Measurements from ENCODE around the gene KDM5B. TPM values are rescaled to one million over a fixed set of nuclear protein-coding genes. Genes with fewer than 3 reads are reported as not detected.

KDM5B gene
- total RNA-seq, 1 experiment from 2014 or later: not detected

GRCh38 chr1:202697038-202697437, 111.2 kb downstream of the KDM5B start:
- DNase-seq: no peak
- Histone ChIP-seq H2AFZ (ENCODE audit: low read length) (no peak overlapping the region), H3K4me1 (ENCODE audit: low read length) (no peaks in the 10 kb centered on the region), H3K4me2 (ENCODE audit: low read depth, low read length, poor library complexity, severe bottlenecking) (no peak overlapping the region), H3K27me3 (ENCODE audit: low read length) (no peaks in the 10 kb centered on the region), H3K36me3 (ENCODE audit: insufficient read depth, low read length) (no peaks in the 10 kb centered on the region), H3K9me3 (ENCODE audit: low read length) (no peaks in the 10 kb centered on the region), H3K9ac (ENCODE audit: low read length) (no peak overlapping the region), H4K20me1 (ENCODE audit: insufficient read depth, low read depth, low read length) (0 out of 2 replicates have a peak, but pooled peaks cover 6% of the 10 kb centered on the region), H3K4me3 (ENCODE audit: low read length) (no peak overlapping the region), H3K27ac (ENCODE audit: low read length) (no peak overlapping the region), H3K9me2 (replicated peaks; ENCODE audit: insufficient read depth, low read length) (no peaks in the 10 kb centered on the region), H3K79me2 (ENCODE audit: low read length) (no peaks in the 10 kb centered on the region)

GRCh38 chr1:202694314-202694713, 113.9 kb downstream of the KDM5B start:
- no peaks in the 10 kb centered on the region for H3K27me3 ChIP-seq (ENCODE audit: low read length)

GRCh38 chr1:202692959-202693555, 115.2 kb downstream of the KDM5B start:
- Histone ChIP-seq H3K27ac (ENCODE audit: low read length) (no peak overlapping the region), H3K4me2 (ENCODE audit: low read depth, low read length, poor library complexity, severe bottlenecking) (no peak overlapping the region), H3K9me3 (ENCODE audit: low read length) (no peaks in the 10 kb centered on the region), H3K79me2 (ENCODE audit: low read length) (no peaks in the 10 kb centered on the region), H4K20me1 (ENCODE audit: insufficient read depth, low read depth, low read length) (0 out of 2 replicates have a peak, but pooled peaks cover 6% of the 10 kb centered on the region), H3K9ac (ENCODE audit: low read length) (no peak overlapping the region), H2AFZ (ENCODE audit: low read length) (no peak overlapping the region), H3K36me3 (ENCODE audit: insufficient read depth, low read length) (no peaks in the 10 kb centered on the region), H3K4me3 (ENCODE audit: low read length) (no peak overlapping the region), H3K9me2 (replicated peaks; ENCODE audit: insufficient read depth, low read length) (no peaks in the 10 kb centered on the region), H3K4me1 (ENCODE audit: low read length) (no peaks in the 10 kb centered on the region), H3K27me3 (ENCODE audit: low read length) (no peaks in the 10 kb centered on the region)
- DNase-seq: peak; percentile 88

More at GRCh38 chr1:202694314-202694713, 113.9 kb downstream of the KDM5B start:
- Histone ChIP-seq H3K4me3 (ENCODE audit: low read length) (no peak overlapping the region), H4K20me1 (ENCODE audit: insufficient read depth, low read depth, low read length) (0 out of 2 replicates have a peak, but pooled peaks cover 6% of the 10 kb centered on the region), H3K36me3 (ENCODE audit: insufficient read depth, low read length) (no peaks in the 10 kb centered on the region), H3K4me1 (ENCODE audit: low read length) (no peaks in the 10 kb centered on the region), H2AFZ (ENCODE audit: low read length) (no peak overlapping the region), H3K9me3 (ENCODE audit: low read length) (no peaks in the 10 kb centered on the region), H3K9me2 (replicated peaks; ENCODE audit: insufficient read depth, low read length) (no peaks in the 10 kb centered on the region), H3K9ac (ENCODE audit: low read length) (no peak overlapping the region), H3K4me2 (ENCODE audit: low read depth, low read length, poor library complexity, severe bottlenecking) (no peak overlapping the region), H3K27ac (ENCODE audit: low read length) (no peak overlapping the region), H3K79me2 (ENCODE audit: low read length) (no peaks in the 10 kb centered on the region)
- no peak for DNase-seq

- no peak overlapping the region for H3K9ac ChIP-seq (ENCODE audit: low read length)
- H3K79me2 ChIP-seq (ENCODE audit: low read length): no peaks in the 10 kb centered on the region
- H3K9me3 ChIP-seq (ENCODE audit: low read length): no peaks in the 10 kb centered on the region
- no peaks in the 10 kb centered on the region for H3K27me3 ChIP-seq (ENCODE audit: low read length)
- H2AFZ ChIP-seq (ENCODE audit: low read length): no peak overlapping the region
- H3K4me3 ChIP-seq (ENCODE audit: low read length): no peak overlapping the region
- H4K20me1 ChIP-seq (ENCODE audit: insufficient read depth, low read depth, low read length): 0 out of 2 replicates have a peak, but pooled peaks cover 6% of the 10 kb centered on the region
- DNase-seq: no peak
- H3K27ac ChIP-seq (ENCODE audit: low read length): no peak overlapping the region
- no peak overlapping the region for H3K4me2 ChIP-seq (ENCODE audit: low read depth, low read length, poor library complexity, severe bottlenecking)
- no peaks in the 10 kb centered on the region for H3K36me3 ChIP-seq (ENCODE audit: insufficient read depth, low read length)
- no peaks in the 10 kb centered on the region for H3K9me2 ChIP-seq (replicated peaks; ENCODE audit: insufficient read depth, low read length)
- no peaks in the 10 kb centered on the region for H3K4me1 ChIP-seq (ENCODE audit: low read length)
Measured at GRCh38 chr1:202691816-202692215, 116.4 kb downstream of the KDM5B start.

- Histone ChIP-seq H3K4me1 (ENCODE audit: low read length) (no peaks in the 10 kb centered on the region), H3K4me3 (ENCODE audit: low read length) (no peak overlapping the region), H3K9me3 (ENCODE audit: low read length) (no peaks in the 10 kb centered on the region), H3K9ac (ENCODE audit: low read length) (no peak overlapping the region), H3K4me2 (ENCODE audit: low read depth, low read length, poor library complexity, severe bottlenecking) (no peak overlapping the region), H3K27ac (ENCODE audit: low read length) (no peak overlapping the region), H3K36me3 (ENCODE audit: insufficient read depth, low read length) (no peaks in the 10 kb centered on the region), H4K20me1 (ENCODE audit: insufficient read depth, low read depth, low read length) (0 out of 2 replicates have a peak, but pooled peaks cover 6% of the 10 kb centered on the region), H3K9me2 (replicated peaks; ENCODE audit: insufficient read depth, low read length) (no peaks in the 10 kb centered on the region), H2AFZ (ENCODE audit: low read length) (no peak overlapping the region), H3K27me3 (ENCODE audit: low read length) (no peaks in the 10 kb centered on the region), H3K79me2 (ENCODE audit: low read length) (no peaks in the 10 kb centered on the region)
- no peak for DNase-seq
Measured at GRCh38 chr1:202689493-202690342, 118.5 kb downstream of the KDM5B start.

GRCh38 chr1:202689082-202689481, 119.1 kb downstream of the KDM5B start:
- no peaks in the 10 kb centered on the region for H3K79me2 ChIP-seq (ENCODE audit: low read length)

GRCh38 chr1:202688401-202688800, 119.8 kb downstream of the KDM5B start:
- H3K9me2 ChIP-seq (replicated peaks; ENCODE audit: insufficient read depth, low read length): no peaks in the 10 kb centered on the region
- no peak overlapping the region for H2AFZ ChIP-seq (ENCODE audit: low read length)
- no peak overlapping the region for H3K27ac ChIP-seq (ENCODE audit: low read length)
- no peak overlapping the region for H3K4me2 ChIP-seq (ENCODE audit: low read depth, low read length, poor library complexity, severe bottlenecking)
- H3K4me1 ChIP-seq (ENCODE audit: low read length): no peaks in the 10 kb centered on the region
- 0 out of 2 replicates have a peak, but pooled peaks cover 3% of the 10 kb centered on the region for H4K20me1 ChIP-seq (ENCODE audit: insufficient read depth, low read depth, low read length)
- no peak overlapping the region for H3K4me3 ChIP-seq (ENCODE audit: low read length)
- no peak overlapping the region for H3K9ac ChIP-seq (ENCODE audit: low read length)
- H3K79me2 ChIP-seq (ENCODE audit: low read length): no peaks in the 10 kb centered on the region
- no peaks in the 10 kb centered on the region for H3K36me3 ChIP-seq (ENCODE audit: insufficient read depth, low read length)
- DNase-seq: no peak
- no peaks in the 10 kb centered on the region for H3K9me3 ChIP-seq (ENCODE audit: low read length)
- H3K27me3 ChIP-seq (ENCODE audit: low read length): no peaks in the 10 kb centered on the region

More at GRCh38 chr1:202689082-202689481, 119.1 kb downstream of the KDM5B start:
- H4K20me1 ChIP-seq (ENCODE audit: insufficient read depth, low read depth, low read length): 0 out of 2 replicates have a peak, but pooled peaks cover 6% of the 10 kb centered on the region
- no peaks in the 10 kb centered on the region for H3K4me1 ChIP-seq (ENCODE audit: low read length)
- H3K27me3 ChIP-seq (ENCODE audit: low read length): no peaks in the 10 kb centered on the region
- H3K36me3 ChIP-seq (ENCODE audit: insufficient read depth, low read length): no peaks in the 10 kb centered on the region
- H3K4me2 ChIP-seq (ENCODE audit: low read depth, low read length, poor library complexity, severe bottlenecking): no peak overlapping the region
- H3K27ac ChIP-seq (ENCODE audit: low read length): no peak overlapping the region
- no peaks in the 10 kb centered on the region for H3K9me3 ChIP-seq (ENCODE audit: low read length)
- no peak for DNase-seq
- no peak overlapping the region for H3K4me3 ChIP-seq (ENCODE audit: low read length)
- no peak overlapping the region for H3K9ac ChIP-seq (ENCODE audit: low read length)
- no peaks in the 10 kb centered on the region for H3K9me2 ChIP-seq (replicated peaks; ENCODE audit: insufficient read depth, low read length)
- H2AFZ ChIP-seq (ENCODE audit: low read length): no peak overlapping the region

- Histone ChIP-seq H3K27me3 (ENCODE audit: low read length) (no peaks in the 10 kb centered on the region), H3K4me3 (ENCODE audit: low read length) (no peak overlapping the region), H3K27ac (ENCODE audit: low read length) (no peak overlapping the region), H3K36me3 (ENCODE audit: insufficient read depth, low read length) (no peaks in the 10 kb centered on the region), H3K4me2 (ENCODE audit: low read depth, low read length, poor library complexity, severe bottlenecking) (no peak overlapping the region), H4K20me1 (ENCODE audit: insufficient read depth, low read depth, low read length) (no peaks in the 10 kb centered on the region), H3K9me3 (ENCODE audit: low read length) (no peaks in the 10 kb centered on the region), H2AFZ (ENCODE audit: low read length) (no peak overlapping the region), H3K79me2 (ENCODE audit: low read length) (no peaks in the 10 kb centered on the region), H3K9ac (ENCODE audit: low read length) (no peak overlapping the region), H3K9me2 (replicated peaks; ENCODE audit: insufficient read depth, low read length) (no peaks in the 10 kb centered on the region), H3K4me1 (ENCODE audit: low read length) (no peaks in the 10 kb centered on the region)
- DNase-seq: no peak
Measured at GRCh38 chr1:202687798-202688197, 120.4 kb downstream of the KDM5B start.

All from Karpas-422 (cell line).